ENCODE results near the gene DDIT3. TPM values are rescaled to one million over a fixed set of nuclear protein-coding genes. Genes with fewer than 3 reads are reported as not detected.
A peak's percentile ranks its signal among the peaks of the same experiment; 100 is the strongest.

Gene DDIT3
- total RNA-seq, 1 donor from 2014 or later = 42.6 TPM

DNA sequence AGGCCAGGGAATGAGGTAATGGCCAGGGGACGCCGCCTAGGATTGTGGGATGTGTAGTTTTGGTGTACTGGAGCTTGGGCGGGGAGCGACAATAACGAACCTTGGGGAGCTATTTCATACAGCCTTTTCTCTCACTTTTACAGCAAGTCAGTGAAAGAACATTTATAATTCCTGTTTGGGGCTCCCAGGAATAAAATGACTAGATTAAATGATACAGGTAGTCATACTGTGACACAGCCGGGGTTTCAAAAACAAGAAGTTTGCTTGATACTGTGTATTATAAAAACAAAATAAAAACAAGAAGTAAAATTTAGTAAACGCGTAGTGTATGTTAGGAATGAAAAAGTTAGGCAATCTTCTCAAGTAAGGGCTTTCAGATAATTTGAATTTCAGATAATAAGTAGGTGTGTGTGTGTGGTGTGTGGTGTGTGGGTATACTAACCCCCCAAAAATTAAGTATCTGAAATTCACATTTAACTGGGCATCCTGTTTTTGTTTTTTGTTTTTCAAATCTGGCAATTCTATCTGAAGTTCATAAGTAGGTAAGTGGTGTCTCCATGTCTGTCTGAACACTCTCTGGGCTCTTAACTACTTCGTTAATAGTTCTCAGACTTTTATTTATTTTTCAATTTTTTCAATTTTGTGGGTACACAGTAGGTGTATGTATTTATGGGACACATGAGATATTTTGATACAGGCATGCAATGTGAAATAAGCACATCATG, 27.1 kb upstream of the DDIT3 start:
- TF ChIP-seq, protein P1, sequence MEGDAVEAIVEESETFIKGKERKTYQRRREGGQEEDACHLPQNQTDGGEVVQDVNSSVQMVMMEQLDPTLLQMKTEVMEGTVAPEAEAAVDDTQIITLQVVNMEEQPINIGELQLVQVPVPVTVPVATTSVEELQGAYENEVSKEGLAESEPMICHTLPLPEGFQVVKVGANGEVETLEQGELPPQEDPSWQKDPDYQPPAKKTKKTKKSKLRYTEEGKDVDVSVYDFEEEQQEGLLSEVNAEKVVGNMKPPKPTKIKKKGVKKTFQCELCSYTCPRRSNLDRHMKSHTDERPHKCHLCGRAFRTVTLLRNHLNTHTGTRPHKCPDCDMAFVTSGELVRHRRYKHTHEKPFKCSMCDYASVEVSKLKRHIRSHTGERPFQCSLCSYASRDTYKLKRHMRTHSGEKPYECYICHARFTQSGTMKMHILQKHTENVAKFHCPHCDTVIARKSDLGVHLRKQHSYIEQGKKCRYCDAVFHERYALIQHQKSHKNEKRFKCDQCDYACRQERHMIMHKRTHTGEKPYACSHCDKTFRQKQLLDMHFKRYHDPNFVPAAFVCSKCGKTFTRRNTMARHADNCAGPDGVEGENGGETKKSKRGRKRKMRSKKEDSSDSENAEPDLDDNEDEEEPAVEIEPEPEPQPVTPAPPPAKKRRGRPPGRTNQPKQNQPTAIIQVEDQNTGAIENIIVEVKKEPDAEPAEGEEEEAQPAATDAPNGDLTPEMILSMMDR (IDR thresholded peaks at IDR 0.05; ENCODE audit: insufficient read depth, low read depth, low read length) = no peak
- TF ChIP-seq EZH2 (IDR thresholded peaks at IDR 0.05; ENCODE audit: insufficient read depth, low read length) = no peak
- peaks cover 11% of the 10 kb centered on the region for H3K27me3 Mint-ChIP-seq (ENCODE audit: low read depth, unreplicated experiment)
- Histone ChIP-seq H3K9ac (ENCODE audit: low read length) (peak overlapping the region; percentile 100), H3K4me2 (ENCODE audit: low read length) (peak overlapping the region; percentile 99), H3K79me2 (ENCODE audit: insufficient read depth, low read length) (peaks cover 38% of the 10 kb centered on the region), H3K27me3 (ENCODE audit: insufficient read depth, low read length) (peaks cover 10% of the 10 kb centered on the region), H3K36me3 (ENCODE audit: insufficient read depth, low read length) (peaks cover 3% of the 10 kb centered on the region), H3K27ac (ENCODE audit: low read depth, low read length) (peak overlapping the region; percentile 91), H3K4me3 (ENCODE audit: insufficient read depth, low read depth, low read length) (peak overlapping the region; percentile 90), H3K4me1 (ENCODE audit: insufficient read depth, low read length) (peaks cover 23% of the 10 kb centered on the region), H2AFZ (ENCODE audit: low read depth, low read length) (peak overlapping the region; percentile 79), H4K20me1 (ENCODE audit: insufficient read depth, low read length) (peaks cover 30% of the 10 kb centered on the region), H3K9me3 (ENCODE audit: insufficient read depth, low read depth, low read length) (no peaks in the 10 kb centered on the region)
- peak overlapping the region; percentile 98 for H3K4me3 Mint-ChIP-seq (ENCODE audit: unreplicated experiment)
- H3K27ac Mint-ChIP-seq (ENCODE audit: unreplicated experiment) = peak overlapping the region; percentile 87
- H3K4me1 Mint-ChIP-seq (ENCODE audit: low read depth, unreplicated experiment) = peaks cover 31% of the 10 kb centered on the region
- no peak for DNase-seq (ENCODE audit: low read depth)
- peak; percentile 56 for FAIRE-seq
- peaks cover 13% of the 10 kb centered on the region for H3K36me3 Mint-ChIP-seq (ENCODE audit: low read depth, unreplicated experiment)
- H3K9me3 Mint-ChIP-seq (ENCODE audit: unreplicated experiment) = peaks cover 3% of the 10 kb centered on the region

DNA sequence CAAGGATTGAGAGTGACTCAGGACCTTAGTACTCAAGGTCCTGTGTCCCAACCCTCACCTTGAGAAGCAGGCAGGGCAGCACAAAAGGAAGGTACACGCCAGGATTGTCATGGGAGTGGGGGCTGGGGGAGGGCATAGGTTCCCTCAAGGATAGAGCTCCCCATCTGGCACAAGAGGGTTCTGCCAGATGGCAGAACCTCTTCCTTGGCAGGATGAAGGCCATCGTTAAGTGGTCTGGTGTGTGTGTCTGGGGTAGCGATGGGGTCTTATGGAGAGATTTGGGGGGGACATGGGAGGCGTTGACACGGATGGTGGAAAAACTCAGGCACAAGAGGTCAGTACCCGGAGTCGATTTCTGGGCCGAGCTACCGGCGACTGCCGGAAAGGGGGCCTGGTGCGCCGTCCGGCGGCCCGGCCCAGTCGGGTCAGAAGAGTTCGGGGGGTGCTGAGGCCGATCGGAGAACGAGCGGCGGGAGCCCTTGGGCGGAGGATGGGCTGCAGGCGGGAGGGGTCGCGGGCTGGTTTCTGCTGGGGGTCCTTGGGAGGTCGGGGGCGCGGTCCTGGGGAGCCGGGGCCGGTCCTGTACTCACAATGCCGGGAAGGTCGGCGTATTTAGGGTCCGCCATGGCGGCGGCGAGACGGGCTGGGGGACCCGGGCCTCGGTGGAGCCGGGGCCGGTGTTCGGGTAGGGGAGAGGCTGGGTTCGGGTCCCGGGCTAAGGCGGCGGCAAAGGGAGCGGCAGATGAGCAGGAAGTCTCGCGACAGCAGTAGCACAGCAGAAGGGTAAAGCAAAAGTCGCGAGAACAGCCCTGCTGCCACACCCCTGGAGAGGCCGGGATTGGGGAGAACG, 26.3 kb upstream of the DDIT3 start, which contains the start of gene DCTN2:
Gene DCTN2, minus strand, starts transcription at position 755 of the 850 bp plus-strand sequence. Its CDS starts 129 bp downstream, at position 626.
- Histone ChIP-seq H4K20me1 (ENCODE audit: insufficient read depth, low read length) (peaks cover 30% of the 10 kb centered on the region), H3K79me2 (ENCODE audit: insufficient read depth, low read length) (peaks cover 41% of the 10 kb centered on the region), H3K27me3 (ENCODE audit: insufficient read depth, low read length) (peaks cover 10% of the 10 kb centered on the region), H3K9ac (ENCODE audit: low read length) (peak within 1 kb of the TSS; percentile 100), H3K4me1 (ENCODE audit: insufficient read depth, low read length) (peaks cover 21% of the 10 kb centered on the region), H3K4me3 (ENCODE audit: insufficient read depth, low read depth, low read length) (peak within 1 kb of the TSS; percentile 90), H3K4me2 (ENCODE audit: low read length) (peak within 1 kb of the TSS; percentile 99), H3K27ac (ENCODE audit: low read depth, low read length) (peak within 1 kb of the TSS; percentile 91), H3K36me3 (ENCODE audit: insufficient read depth, low read length) (peaks cover 3% of the 10 kb centered on the region), H2AFZ (ENCODE audit: low read depth, low read length) (peak within 1 kb of the TSS; percentile 79), H3K9me3 (ENCODE audit: insufficient read depth, low read depth, low read length) (no peaks in the 10 kb centered on the region)
- Mint-ChIP-seq H3K27me3 (ENCODE audit: low read depth, unreplicated experiment) (peaks cover 11% of the 10 kb centered on the region), H3K4me3 (ENCODE audit: unreplicated experiment) (peak within 1 kb of the TSS; percentile 98), H3K9me3 (ENCODE audit: unreplicated experiment) (peaks cover 3% of the 10 kb centered on the region), H3K4me1 (ENCODE audit: low read depth, unreplicated experiment) (peaks cover 26% of the 10 kb centered on the region), H3K27ac (ENCODE audit: unreplicated experiment) (peak within 1 kb of the TSS; percentile 98), H3K36me3 (ENCODE audit: low read depth, unreplicated experiment) (peaks cover 13% of the 10 kb centered on the region)
- FAIRE-seq (no peak), DNase-seq (ENCODE audit: low read depth) (peak; percentile 91)
- TF ChIP-seq, protein P1 (IDR thresholded peaks at IDR 0.05; ENCODE audit: insufficient read depth, low read depth, low read length) = no peak
- TF ChIP-seq EZH2 (IDR thresholded peaks at IDR 0.05; ENCODE audit: insufficient read depth, low read length) = no peak

Data from astrocyte (in vitro differentiated cells and primary cell).